IPS-NIHi7 (cell line): ENCODE measurements around the gene RBM47.
A peak's percentile ranks its signal among the peaks of the same experiment; 100 is the strongest.
"Not testable (repeated sequence)": the region's sequence is repeated elsewhere in the genome, so short reads cannot be mapped to it uniquely, and the experiment has no call there.

Experiments used
- DNase-seq: peaks from one replicate; pipeline ENCODE4 v3.0.0; 2012; ENCODE audit warnings: mixed read lengths; ENCODE audit errors: extremely low spot score

Gene RBM47

GRCh38 chr4:40629401-40630334 lies at the start of gene RBM47:
Gene RBM47 (minus strand): TSS chr4:40629864. CDS start chr4:40438893, 190,971 bp downstream.
- DNase-seq = peak; percentile 63

- DNase-seq = no peak
Observed at GRCh38 chr4:40678421-40678820, 48.8 kb upstream of the RBM47 start.

GRCh38 chr4:40675166-40675565 lies 45.5 kb upstream of the RBM47 start:
- DNase-seq = no peak

GRCh38 chr4:40672528-40673522 lies 43.2 kb upstream of the RBM47 start:
- DNase-seq = peak; percentile 68

- DNase-seq = no peak
Observed at GRCh38 chr4:40669504-40669903, 39.8 kb upstream of the RBM47 start.

- DNase-seq = no peak
Observed at GRCh38 chr4:40665842-40666241, 36.2 kb upstream of the RBM47 start.

- DNase-seq = no peak
Observed at GRCh38 chr4:40662962-40663604, 33.4 kb upstream of the RBM47 start.

GRCh38 chr4:40661803-40662202 lies 32.1 kb upstream of the RBM47 start:
- no peak for DNase-seq

GRCh38 chr4:40656201-40656863 lies 26.7 kb upstream of the RBM47 start:
- no peak for DNase-seq

GRCh38 chr4:40651280-40651679 lies 21.6 kb upstream of the RBM47 start:
- no peak for DNase-seq

GRCh38 chr4:40649321-40649720 lies 19.7 kb upstream of the RBM47 start:
- DNase-seq = no peak

GRCh38 chr4:40648742-40649281 lies 19.1 kb upstream of the RBM47 start:
- DNase-seq = no peak

GRCh38 chr4:40648131-40648530 lies 18.5 kb upstream of the RBM47 start:
- no peak for DNase-seq

- no peak for DNase-seq
Observed at GRCh38 chr4:40645586-40645985, 15.9 kb upstream of the RBM47 start.

GRCh38 chr4:40632080-40632479 lies 2.4 kb upstream of the RBM47 start:
- no peak for DNase-seq

- peak; percentile 61 for DNase-seq
Observed at GRCh38 chr4:40630335-40631021, 814 bp upstream of the RBM47 start.

- no peak for DNase-seq
Observed at GRCh38 chr4:40628888-40629287, 776 bp downstream of the RBM47 start.

GRCh38 chr4:40628407-40628806 lies 1.3 kb downstream of the RBM47 start:
- DNase-seq = not testable (repeated sequence)

- DNase-seq = no peak
Observed at GRCh38 chr4:40627540-40627939, 2.1 kb downstream of the RBM47 start.
